Lower leg skin (tissue), 4 donors: ENCODE results near the gene CCNB3. TPM values are rescaled to one million over a fixed set of nuclear protein-coding genes. Genes with fewer than 3 reads are reported as not detected.

Experiments used
- DNase-seq, 2 donors: peaks; one replicate each; pipeline ENCODE4 v3.0.0-alpha.2; 2019; ENCODE audit warnings: low spot score in 2 of 2
- H3K4me3 ChIP-seq: fragments of 200-600 bp; sonication (generic); 2 replicates; pipeline ENCODE4 v1.5.1; 2017; ENCODE audit warnings: mild to moderate bottlenecking, low read depth; ENCODE audit not compliant: poor library complexity, severe bottlenecking
- CTCF ChIP-seq, 3 donors: fragments of 450-650 bp; IDR thresholded peaks; one replicate each; pipeline ENCODE4 v1.5.1; 2016; ENCODE audit warnings: antibody characterized with exemption in 3 of 3, mild to moderate bottlenecking in 3 of 3, moderate library complexity in 2 of 3
- POLR2A ChIP-seq, 2 donors: fragments of 450-650 bp; IDR thresholded peaks; one replicate each; pipeline ENCODE4 v1.6.1; 2016 to 2017; ENCODE audit warnings: antibody characterized with exemption in 2 of 2, mild to moderate bottlenecking in 1 of 2, moderate library complexity in 1 of 2
- WGBS, 2 donors: methylation state at CpG; one replicate each; pipeline ENCODE4 v1.1.5; 2018; 5-methylcytosine and 5-hydroxymethylcytosine counted together
- intact Hi-C: fragments of 100-400 bp; cut with DNase I; formaldehyde crosslinking; loops from one replicate; pipeline ENCODE4 v1.15.0; 2023; ENCODE audit warnings: low total_unique reads
- total RNA-seq, 4 donors: library from RNA; depleted of rRNA; stranded (reverse); fragments of >200 nt; gene quantifications; one replicate each; pipeline ENCODE4 v1.1.0, GENCODE V29; 2016

Gene CCNB3
- 1 to 10 TPM in 1 of 4 donors, under 1 TPM in 3; 0.36 to 1.6 (median 0.68) TPM for total RNA-seq

- WGBS, 2 donors, result 1 to 9% methylated on average over 18 to 19 of the region's 19 CpGs
- intact Hi-C loops, result no loop called here
- TF ChIP-seq POLR2A (IDR thresholded peaks at IDR 0.05), result no peak
- TF ChIP-seq CTCF (IDR thresholded peaks at IDR 0.05), result no peak
- no peak within 1 kb of the TSS for H3K4me3 ChIP-seq
- DNase-seq, result peak; percentile 33 to 90
These were observed at the start of gene CCNB3 for GRCh38 chrX:50204364-50204899. Gene CCNB3 (plus strand): TSS chrX:50204765. CDS start chrX:50285164, 80,399 bp downstream.

DNA sequence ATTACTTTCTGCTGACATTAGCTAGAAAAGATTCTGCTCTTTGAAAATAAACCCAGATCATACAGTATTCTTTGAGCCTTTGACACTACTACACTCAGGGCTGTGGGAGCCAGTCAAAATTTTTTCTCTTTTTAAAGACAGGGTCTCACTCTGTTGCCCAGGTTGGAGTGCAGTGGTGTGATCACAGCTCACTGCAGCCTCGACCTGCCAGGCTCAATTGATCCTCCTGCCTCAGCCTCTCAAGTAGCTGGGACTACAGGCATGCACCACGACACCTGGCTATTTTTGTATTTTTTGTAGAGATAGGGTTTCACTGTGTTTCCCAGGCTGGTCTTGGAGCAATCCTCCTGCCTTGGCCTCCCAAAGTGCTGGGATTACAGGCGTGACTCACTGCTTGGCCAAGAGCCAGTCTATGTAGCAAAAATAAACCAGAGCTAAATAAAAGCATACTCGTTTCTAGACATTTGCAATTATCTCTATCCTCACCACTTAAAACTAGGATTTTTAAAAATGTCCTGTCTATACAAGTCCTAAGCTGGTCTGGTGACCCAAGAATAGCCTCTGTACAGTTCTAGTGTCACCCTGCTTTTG, 46.9 kb upstream of the CCNB3 start:
- no peak overlapping the region for H3K4me3 ChIP-seq
- intact Hi-C loops, result no loop called here
- no peak for TF ChIP-seq CTCF (IDR thresholded peaks at IDR 0.05)
- TF ChIP-seq POLR2A (IDR thresholded peaks at IDR 0.05), result no peak
- no peak for DNase-seq
- 27 to 51% methylated on average over 4 of the region's 4 CpGs for WGBS, 2 donors

GRCh38 chrX:50158593-50158992, 46.0 kb upstream of the CCNB3 start:
- no peak overlapping the region for H3K4me3 ChIP-seq
- intact Hi-C loops, result no loop called here
- TF ChIP-seq CTCF (IDR thresholded peaks at IDR 0.05) (no peak), POLR2A (IDR thresholded peaks at IDR 0.05) (no peak)
- no peak for DNase-seq
- 27% methylated on average over 1 of the region's 1 CpG for WGBS, 2 donors

GRCh38 chrX:50161127-50161526, 43.4 kb upstream of the CCNB3 start:
- 53 to 62% methylated on average over 3 of the region's 3 CpGs for WGBS, 2 donors
- H3K4me3 ChIP-seq, result no peak overlapping the region
- no peak for TF ChIP-seq CTCF (IDR thresholded peaks at IDR 0.05)
- no peak for TF ChIP-seq POLR2A (IDR thresholded peaks at IDR 0.05)
- intact Hi-C loops, result no loop called here
- no peak for DNase-seq

GRCh38 chrX:50165727-50166126, 38.8 kb upstream of the CCNB3 start:
- no peak for TF ChIP-seq POLR2A (IDR thresholded peaks at IDR 0.05)
- no peak for TF ChIP-seq CTCF (IDR thresholded peaks at IDR 0.05)
- no peak for DNase-seq
- no peak overlapping the region for H3K4me3 ChIP-seq
- 70 to 91% methylated on average over 4 to 5 of the region's 5 CpGs for WGBS, 2 donors
- intact Hi-C loops, result no loop called here

GRCh38 chrX:50167366-50167765, 37.2 kb upstream of the CCNB3 start:
- no peak for DNase-seq
- no peak for TF ChIP-seq CTCF (IDR thresholded peaks at IDR 0.05)
- TF ChIP-seq POLR2A (IDR thresholded peaks at IDR 0.05), result no peak
- H3K4me3 ChIP-seq, result no peak overlapping the region
- WGBS, 2 donors, result 76 to 80% methylated on average over 7 of the region's 7 CpGs
- intact Hi-C loops, result no loop called here
